GM21360 (cell line): Measurements from ENCODE around the gene IDH3G.
"Not testable (repeated sequence)": the region's sequence is repeated elsewhere in the genome, so short reads cannot be mapped to it uniquely, and the experiment has no call there.

Experiments used
- ATAC-seq: cut with Tn5 transposase; IDR thresholded peaks from one replicate; pipeline ENCODE4 v1.9.1; 2021; ENCODE audit warnings: mild to moderate bottlenecking, moderate library complexity; ENCODE audit not compliant: unreplicated experiment

The IDH3G gene

DNA sequence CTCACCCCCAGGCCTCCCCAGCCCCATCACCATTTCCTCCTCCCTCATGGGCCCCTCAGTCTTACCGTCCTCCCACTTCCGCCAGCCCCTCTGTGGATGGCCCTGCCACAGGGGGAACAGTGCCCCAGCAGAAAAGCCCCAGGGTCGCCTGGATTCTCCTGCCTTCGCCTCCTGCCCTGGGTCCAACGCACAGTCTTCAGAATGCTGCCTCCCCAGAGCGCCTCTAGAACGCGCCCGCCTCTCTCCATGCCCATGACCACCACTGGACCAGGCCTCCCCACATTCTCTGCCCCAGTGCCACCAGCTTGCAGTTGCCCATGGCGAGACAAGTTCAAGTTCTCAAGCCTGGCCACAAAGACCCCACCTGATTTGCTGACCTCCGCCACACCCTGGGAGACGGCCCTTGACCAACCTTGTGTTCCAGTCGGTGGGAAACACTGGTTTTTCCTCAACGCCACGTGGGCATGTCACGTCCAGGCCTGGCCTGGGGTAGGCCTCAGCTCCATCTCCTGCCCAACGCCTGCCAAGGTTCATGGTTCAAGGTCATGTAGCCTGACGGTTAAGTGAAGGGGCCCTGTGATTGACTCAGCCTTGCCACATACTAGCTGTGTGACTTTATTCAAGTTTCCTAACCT, 30.8 kb downstream of the IDH3G start:
- no peak for ATAC-seq

DNA sequence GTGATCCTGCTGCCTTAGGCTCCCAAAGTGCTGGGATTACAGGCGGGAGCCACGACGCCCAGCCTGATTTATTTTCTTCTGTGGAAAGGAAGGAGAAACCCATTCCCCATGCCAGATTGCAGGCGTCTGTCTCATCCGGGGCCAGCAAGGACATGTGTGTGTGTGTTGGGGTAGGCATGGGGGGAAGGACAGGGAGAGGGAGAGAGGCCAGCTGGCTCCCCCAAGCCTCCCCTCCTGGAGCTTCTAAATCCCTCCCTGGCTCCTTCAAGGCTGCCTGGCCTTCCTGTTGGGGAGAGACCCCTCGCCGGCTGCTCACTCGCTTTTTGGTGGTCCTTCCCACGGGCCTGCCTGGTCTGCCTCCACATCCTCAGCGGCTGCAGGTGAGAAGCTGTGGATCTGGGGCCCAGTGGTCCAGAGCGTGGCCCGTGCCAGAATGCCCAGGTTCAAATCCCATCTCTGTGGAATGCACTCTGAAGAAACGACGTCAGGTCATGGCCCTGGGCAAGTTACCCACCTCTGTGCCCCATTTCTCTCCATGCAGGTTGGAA, 31.5 kb downstream of the IDH3G start:
- no peak for ATAC-seq

GRCh38 chrX:153761863-153762262, 32.3 kb downstream of the IDH3G start:
- ATAC-seq, result no peak

DNA sequence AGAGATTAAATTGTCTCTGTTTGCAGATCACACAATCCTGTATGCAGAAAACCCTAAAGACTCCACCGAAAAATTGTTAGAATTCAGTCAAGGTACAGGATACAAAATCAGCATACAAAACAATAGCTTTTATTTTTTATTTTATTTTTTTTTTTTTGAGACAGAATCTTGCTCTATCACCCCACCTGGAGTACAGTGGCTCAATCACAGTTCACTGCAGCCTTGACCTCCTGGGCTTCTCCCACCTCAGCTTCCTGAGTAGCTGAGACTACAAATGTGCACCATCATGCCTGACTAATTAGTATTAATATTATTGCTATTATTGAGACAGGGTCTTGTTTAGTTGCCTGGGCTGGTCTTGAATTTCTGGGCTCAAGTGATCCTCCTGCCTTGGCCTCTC, 39.0 kb downstream of the IDH3G start:
- ATAC-seq, result no peak

DNA sequence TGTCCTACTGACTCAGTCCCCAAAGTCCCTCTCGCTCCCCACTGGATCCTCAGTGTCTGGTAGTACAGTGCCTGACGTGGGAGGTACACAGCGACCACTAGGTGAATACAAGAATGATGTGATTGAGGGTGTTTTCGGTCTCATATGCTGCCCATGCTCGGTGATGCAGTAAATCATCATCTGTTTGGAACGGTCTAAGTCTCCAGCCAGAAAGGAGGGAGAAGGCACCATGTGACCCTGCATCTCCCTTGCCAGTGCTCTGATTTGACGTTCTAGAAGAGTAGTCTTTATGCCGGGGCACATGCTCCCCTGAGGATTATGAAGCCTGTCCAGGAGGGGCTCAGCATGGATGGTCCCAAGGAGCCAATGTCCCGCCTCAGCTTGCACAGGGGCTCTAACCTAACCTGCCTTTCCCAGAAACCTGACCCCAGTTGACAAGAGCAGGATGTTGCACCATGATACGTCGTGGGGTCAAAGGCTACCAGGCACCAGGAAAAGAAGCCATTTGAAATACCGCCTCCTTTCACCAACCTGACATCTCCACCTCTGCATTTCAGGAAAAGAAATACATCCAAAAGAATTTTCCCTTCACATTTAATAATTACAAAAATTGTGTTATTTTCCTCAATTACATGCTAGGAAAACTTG, 43.9 kb downstream of the IDH3G start:
- ATAC-seq, result no peak

- not testable (repeated sequence) for ATAC-seq
These were observed 45.2 kb downstream of the IDH3G start for GRCh38 chrX:153749017-153749416.

GRCh38 chrX:153746991-153747390, 47.2 kb downstream of the IDH3G start:
- not testable (repeated sequence) for ATAC-seq

GRCh38 chrX:153746359-153746758, 47.8 kb downstream of the IDH3G start:
- no peak for ATAC-seq

DNA sequence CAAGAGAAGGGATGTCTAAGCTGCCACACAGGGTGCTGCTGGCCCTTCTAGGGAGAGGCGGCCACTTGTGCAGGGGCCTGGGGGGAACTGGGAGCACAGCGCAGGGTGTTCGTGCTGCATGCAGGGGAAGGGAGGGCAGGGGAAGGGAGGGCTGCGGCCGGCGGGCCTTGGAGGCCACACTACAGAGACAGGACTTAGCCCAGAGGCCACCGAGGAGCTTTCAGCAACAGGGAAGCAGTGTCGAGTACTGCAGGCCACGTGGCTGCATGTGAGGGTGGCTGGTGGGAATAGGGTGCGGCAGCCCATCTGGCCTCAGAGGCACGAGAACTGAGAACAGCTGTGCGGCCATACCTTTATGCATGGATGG, 49.1 kb downstream of the IDH3G start:
- not testable (repeated sequence) for ATAC-seq

DNA sequence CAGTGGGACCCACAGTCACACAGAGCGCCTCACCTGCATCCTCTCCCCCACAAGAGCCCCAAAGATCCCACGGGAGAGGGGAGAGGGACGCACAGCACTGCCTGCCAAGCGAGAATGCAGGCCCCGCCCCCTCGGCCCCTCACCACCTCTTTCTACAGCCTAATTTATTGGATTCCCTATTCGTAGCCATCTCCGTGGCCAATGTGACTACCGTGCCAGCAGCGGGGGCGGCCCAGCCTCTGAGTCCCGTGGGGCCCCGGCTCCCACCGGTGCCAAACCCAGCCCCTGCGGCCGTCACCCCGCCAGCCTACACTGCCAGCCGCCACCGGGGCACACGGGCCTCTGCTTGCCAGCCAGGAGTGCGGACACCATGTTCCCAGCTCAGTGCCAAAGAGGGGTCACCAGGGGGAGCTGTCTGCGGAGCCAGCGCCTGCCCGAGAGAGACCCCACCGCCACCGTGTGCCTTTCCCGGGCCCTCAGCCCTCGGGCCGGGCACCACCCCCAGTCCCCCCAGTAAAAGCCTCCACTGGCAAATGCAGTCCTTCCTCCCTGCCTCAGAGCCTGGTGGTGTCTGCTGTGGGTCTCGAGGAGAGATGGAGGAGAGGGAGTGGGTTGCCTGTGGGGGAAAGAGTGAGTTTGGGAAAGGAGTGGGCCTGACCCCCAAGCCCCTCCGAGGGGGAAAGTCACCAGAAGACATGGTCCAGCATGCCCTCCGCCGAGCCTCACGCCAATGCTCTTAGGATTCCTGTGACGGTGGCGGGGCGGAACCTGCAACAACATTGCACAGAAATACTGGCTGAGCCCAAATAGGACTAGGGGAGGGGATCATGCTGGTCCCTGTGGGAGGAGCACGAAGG, 49.7 kb downstream of the IDH3G start:
- ATAC-seq, result no peak

GRCh38 chrX:153743468-153744209, 50.5 kb downstream of the IDH3G start:
- not testable (repeated sequence) for ATAC-seq

GRCh38 chrX:153742796-153743467, 51.2 kb downstream of the IDH3G start:
- ATAC-seq, result not testable (repeated sequence)

DNA sequence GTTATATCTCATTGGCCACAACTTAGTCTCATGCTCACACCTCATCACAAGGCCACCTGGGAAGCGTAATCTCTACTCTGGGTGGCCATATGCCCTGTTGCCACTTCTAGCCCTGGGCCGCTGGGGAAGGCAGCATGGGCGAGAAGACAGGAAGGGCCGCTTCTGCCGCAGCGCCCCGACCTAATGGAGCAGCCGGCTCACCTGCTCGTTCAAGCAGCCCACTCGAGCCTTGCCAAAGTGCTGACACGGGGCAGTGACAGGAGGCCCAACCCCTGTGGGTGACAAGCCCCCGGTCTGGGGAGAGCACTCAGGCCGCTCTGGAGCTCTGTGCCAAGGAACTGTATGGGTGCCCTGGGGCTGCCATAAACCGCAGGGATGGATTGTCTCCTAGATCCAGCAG, 52.1 kb downstream of the IDH3G start:
- not testable (repeated sequence) for ATAC-seq

DNA sequence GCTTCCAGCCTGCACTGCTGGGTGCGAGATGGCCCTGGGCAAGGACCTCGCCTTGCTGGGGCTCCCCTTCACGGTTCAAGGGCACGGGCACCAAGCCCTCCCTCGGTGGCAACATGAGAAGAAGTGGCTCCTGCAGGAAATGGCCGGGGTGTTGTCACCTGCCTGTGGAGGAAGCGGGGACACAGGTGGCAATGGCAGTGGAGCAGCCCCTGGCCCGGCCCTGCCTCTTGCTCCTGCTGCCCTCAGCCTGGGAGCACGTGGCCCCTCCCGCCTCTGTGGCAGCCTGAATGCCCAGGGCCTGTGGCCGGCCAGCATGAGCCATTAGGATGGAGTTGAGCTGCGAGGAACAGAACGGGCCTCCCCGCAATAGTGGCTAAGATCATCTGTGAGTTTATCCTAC, 52.7 kb downstream of the IDH3G start:
- ATAC-seq, result no peak

DNA sequence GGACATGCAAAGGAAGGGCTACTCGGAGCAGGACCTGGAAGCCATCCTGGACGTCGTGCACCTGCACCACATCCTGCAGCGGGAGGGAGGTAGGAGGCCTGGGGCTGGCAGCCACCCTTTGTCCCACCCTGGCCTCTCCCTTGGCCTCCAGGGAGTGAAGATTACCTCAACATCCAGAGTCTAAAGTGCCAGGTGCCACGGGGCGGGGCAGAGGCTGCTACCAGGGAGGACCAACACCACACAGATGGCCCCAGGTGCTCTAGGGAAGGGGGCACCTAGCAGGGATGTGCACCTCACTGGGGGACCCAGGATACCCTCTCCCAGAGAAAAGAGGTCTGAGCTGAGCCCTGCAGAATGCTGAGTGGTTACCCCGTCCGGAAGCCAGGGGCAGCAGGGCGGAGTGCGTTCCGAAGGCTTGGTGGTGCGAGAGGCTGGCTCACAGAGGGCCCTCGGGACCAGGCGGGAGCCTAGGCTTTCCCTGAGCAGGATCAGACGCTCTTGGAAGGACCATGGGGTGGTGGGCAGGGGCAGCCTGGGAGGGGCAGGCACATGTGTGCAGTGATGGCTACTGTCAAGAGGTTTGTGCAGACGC, 53.4 kb downstream of the IDH3G start:
- ATAC-seq, result no peak

DNA sequence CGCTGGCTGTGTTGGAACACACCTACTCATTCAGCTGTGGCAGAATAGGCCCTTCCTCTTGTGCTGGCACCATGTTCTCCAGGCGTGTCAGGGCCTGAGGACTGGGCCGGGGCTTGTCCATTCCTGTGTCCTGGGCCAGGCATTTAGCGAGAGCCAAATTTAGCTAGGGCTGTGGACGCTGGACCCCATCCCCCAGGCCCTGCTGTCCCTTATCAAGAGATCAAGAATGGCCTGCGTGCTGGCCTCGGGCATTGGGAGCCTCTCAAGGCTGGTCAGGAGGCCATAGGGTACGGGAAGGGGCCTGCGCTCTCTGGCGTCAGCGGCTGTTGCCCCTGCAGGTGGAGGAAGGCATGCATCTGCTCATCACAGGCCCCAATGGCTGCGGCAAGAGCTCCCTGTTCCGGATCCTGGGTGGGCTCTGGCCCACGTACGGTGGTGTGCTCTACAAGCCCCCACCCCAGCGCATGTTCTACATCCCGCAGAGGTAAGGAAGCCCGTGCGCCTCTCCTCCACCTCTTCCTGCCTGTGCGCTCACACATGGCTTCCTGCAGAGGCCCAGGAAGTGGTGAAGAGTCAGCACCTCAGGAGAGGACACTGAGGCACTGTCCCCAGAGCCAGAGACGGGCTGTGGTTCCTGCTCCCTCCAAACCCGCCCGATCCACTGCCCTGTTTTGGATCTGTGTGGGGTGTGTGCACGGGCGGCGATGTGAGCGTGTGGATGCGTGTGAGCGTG, 54.3 kb downstream of the IDH3G start:
- ATAC-seq, result no peak

DNA sequence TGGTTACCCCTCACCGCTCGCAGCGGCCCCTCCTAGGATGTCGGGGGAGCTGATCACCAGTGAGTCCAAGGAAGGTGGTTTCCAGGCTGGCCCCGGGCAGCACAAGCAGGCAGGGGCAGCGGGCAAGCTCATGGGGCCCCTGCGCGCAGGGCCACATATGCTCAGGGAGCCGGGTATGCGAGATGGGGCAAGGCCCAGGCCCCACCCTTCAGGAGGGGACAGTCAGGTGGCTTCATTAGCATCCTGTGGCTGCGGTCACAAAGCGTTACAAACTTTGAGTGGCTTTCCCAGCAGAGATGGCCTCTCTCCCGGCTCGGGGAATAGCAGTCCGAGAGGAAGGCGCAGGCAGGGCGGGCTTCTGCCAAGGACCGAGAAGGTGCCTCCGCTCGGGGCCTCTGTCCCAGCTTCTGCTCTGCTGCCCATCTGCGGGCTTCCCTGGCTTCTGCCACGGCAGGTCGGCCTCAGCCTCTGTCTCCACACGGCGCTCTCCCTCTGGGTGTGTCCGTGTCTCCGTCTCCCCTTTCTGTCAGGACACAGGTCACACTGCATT, 56.0 kb downstream of the IDH3G start:
- no peak for ATAC-seq

DNA sequence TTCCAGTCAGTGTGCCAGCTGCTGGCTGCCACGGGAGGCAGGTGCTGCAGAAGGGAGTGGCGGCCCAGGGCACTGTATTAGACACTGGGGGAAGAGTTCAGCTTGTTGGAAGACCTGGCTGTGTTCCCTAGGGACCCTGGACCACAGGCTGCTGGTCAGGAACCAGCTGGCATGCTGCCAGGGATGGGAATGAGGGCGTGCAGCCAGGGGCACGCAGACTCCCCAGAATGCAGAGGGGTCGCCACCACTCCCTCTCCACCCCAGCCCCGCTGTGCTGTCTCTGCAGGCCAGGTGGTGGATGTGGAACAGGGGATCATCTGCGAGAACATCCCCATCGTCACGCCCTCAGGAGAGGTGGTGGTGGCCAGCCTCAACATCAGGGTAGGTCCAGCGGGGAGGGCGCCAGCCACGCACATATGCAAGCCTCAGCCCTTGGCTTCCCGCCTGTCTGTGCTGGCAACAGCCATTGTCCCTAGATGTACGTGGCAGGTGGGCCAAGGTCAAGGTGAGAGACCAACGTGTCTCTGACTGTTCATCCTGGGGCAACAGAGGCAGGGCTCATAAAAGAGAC, 57.2 kb downstream of the IDH3G start:
- ATAC-seq, result no peak
